Endothelial cell of umbilical vein (primary cell): Measurements from ENCODE around the gene OR2F1. TPM values are rescaled to one million over a fixed set of nuclear protein-coding genes. Genes with fewer than 3 reads are reported as not detected.

ENCODE experiments used
- BruUV-seq: library from RNA; stranded (reverse); fragments of 400-500 nt; replicated peaks from 2 replicates; lab custom pipeline; 2021; lab: Mats Ljungman, UMichigan
- CTCF ChIA-PET: fragments of 300-600, 350-600 bp; sonication (Branson Sonifier 250); formaldehyde crosslinking; loops from one replicate; lab custom pipeline; 2021; ENCODE audit warnings: antibody characterized with exemption, inconsistent platforms; lab: Charles Lee
- POLR2A ChIA-PET: fragments of 300-600, 350-600 bp; sonication (Branson Sonifier 250); formaldehyde crosslinking; loops from one replicate; lab custom pipeline; 2021; ENCODE audit warnings: antibody characterized with exemption, inconsistent platforms; lab: Charles Lee
- DNase-seq: peaks from one replicate; pipeline ENCODE4 v3.0.0-alpha.2; 2011; ENCODE audit warnings: low read depth, low spot score
- FAIRE-seq: peaks from 2 replicates; lab custom pipeline; 2011; peaks lifted over from hg19 to GRCh38; lab: Jason Lieb, UNC
- H2AFZ ChIP-seq: 2 replicates; pipeline ENCODE4 v1.6.0; 2012; ENCODE audit warnings: low read depth, low read length, control low read depth, inconsistent platforms
- H3K27ac ChIP-seq: 2 replicates; pipeline ENCODE4 v1.5.1; 2011; ENCODE audit warnings: low read depth, mild to moderate bottlenecking, control low read depth, low read length, moderate library complexity; ENCODE audit not compliant: insufficient read depth
- H3K27me3 ChIP-seq, 2 experiments: 2 replicates each; pipeline versions ENCODE4 v1.6.0 to v1.6.1; 2011; ENCODE audit warnings: low read length in 2 of 2, mixed read lengths in 1 of 2; ENCODE audit not compliant: control insufficient read depth in 2 of 2, insufficient read depth in 2 of 2
- H3K36me3 ChIP-seq, 2 experiments: 2 replicates in 1 of 2; 3 replicates in 1 of 2; pipeline ENCODE4 v1.5.1; 2011; ENCODE audit warnings: low read length in 2 of 2, mild to moderate bottlenecking in 1 of 2, moderate library complexity in 1 of 2; ENCODE audit not compliant: control insufficient read depth in 2 of 2, insufficient read depth in 2 of 2; ENCODE audit errors: extremely low read depth in 1 of 2
- H3K4me1 ChIP-seq: 3 replicates; pipeline ENCODE4 v1.5.1; 2011; ENCODE audit warnings: mild to moderate bottlenecking, low read length; ENCODE audit not compliant: control insufficient read depth, insufficient read depth; ENCODE audit errors: extremely low read depth
- H3K4me2 ChIP-seq: 2 replicates; pipeline ENCODE4 v1.6.1; 2011; ENCODE audit warnings: low read length, control low read depth, mixed read lengths; ENCODE audit not compliant: insufficient read depth
- H3K4me3 ChIP-seq, 3 experiments: fragments of 200-600 bp in 1 of 3; sonication (generic), shearing (Covaris generic) in 1 of 3; replicated peaks in 1 of 3; 2 replicates each; pipeline ENCODE4 v1.5.1; 2011 to 2016; ENCODE audit warnings: control low read depth in 3 of 3, low read length in 3 of 3, mild to moderate bottlenecking in 2 of 3, inconsistent platforms in 1 of 3, low read depth in 1 of 3, moderate library complexity in 1 of 3; ENCODE audit not compliant: insufficient read depth in 1 of 3
- H3K79me2 ChIP-seq: 2 replicates; pipeline ENCODE4 v1.6.0; 2012; ENCODE audit warnings: low read length, inconsistent platforms; ENCODE audit not compliant: control insufficient read depth, insufficient read depth
- H3K9ac ChIP-seq: replicated peaks from 2 replicates; pipeline ENCODE3; 2011; ENCODE audit warnings: low read length, control low read depth; ENCODE audit not compliant: insufficient read depth; ENCODE audit errors: extremely low read depth
- H3K9me1 ChIP-seq: replicated peaks from 3 replicates; pipeline ENCODE4 v1.6.0; 2011; ENCODE audit warnings: mild to moderate bottlenecking, low read length; ENCODE audit not compliant: control insufficient read depth, insufficient read depth; ENCODE audit errors: extremely low read depth
- H3K9me3 ChIP-seq: replicated peaks from 2 replicates; pipeline ENCODE4 v1.5.1; 2012; ENCODE audit warnings: low read length, inconsistent platforms; ENCODE audit not compliant: control insufficient read depth, insufficient read depth
- H4K20me1 ChIP-seq: replicated peaks from 2 replicates; pipeline ENCODE3; 2011; ENCODE audit warnings: mild to moderate bottlenecking, low read length; ENCODE audit not compliant: control insufficient read depth, insufficient read depth; ENCODE audit errors: extremely low read depth
- EZH2 ChIP-seq: IDR thresholded peaks from 2 replicates; pipeline ENCODE4 v1.6.1; 2012; ENCODE audit warnings: borderline replicate concordance, low read depth, mild to moderate bottlenecking, moderate library complexity, low read length, inconsistent platforms; ENCODE audit not compliant: severe bottlenecking
- FOS ChIP-seq: IDR thresholded peaks from 2 replicates; pipeline ENCODE4 v1.6.1; 2011; ENCODE audit warnings: mild to moderate bottlenecking, low read length, moderate library complexity, borderline replicate concordance; ENCODE audit not compliant: insufficient read depth
- GATA2 ChIP-seq: IDR thresholded peaks from 2 replicates; pipeline ENCODE4 v1.7.0; 2011; ENCODE audit warnings: low read depth, mild to moderate bottlenecking, moderate library complexity, mixed read lengths, low read length; ENCODE audit not compliant: insufficient read length, insufficient read depth
- JUN ChIP-seq: IDR thresholded peaks from 2 replicates; pipeline ENCODE4 v1.6.1; 2011; ENCODE audit warnings: borderline replicate concordance, low read depth; ENCODE audit not compliant: insufficient read length, insufficient read depth
- MYC ChIP-seq: IDR thresholded peaks from one replicate; pipeline ENCODE4 v1.6.1; 2011; ENCODE audit warnings: mild to moderate bottlenecking, low read depth, low read length
- POLR2A ChIP-seq: IDR thresholded peaks from 2 replicates; pipeline ENCODE4 v1.6.1; 2012; ENCODE audit warnings: low read depth, mild to moderate bottlenecking, control low read depth, low read length
- POLR2AphosphoS5 ChIP-seq: IDR thresholded peaks from 2 replicates; pipeline ENCODE4 v1.6.1; 2012; ENCODE audit warnings: low read depth, mild to moderate bottlenecking, control low read depth, low read length, moderate library complexity; ENCODE audit not compliant: insufficient read depth
- dilution Hi-C: fragments of 300-500 bp; cut with MboI; formaldehyde crosslinking; loops from one replicate; pipeline ENCODE4 v1.15.0; 2019; ENCODE audit warnings: low sequenced_read_pairs; ENCODE audit not compliant: extremely low pct_ligation_motif_present
- intact Hi-C: fragments of 100-400 bp; cut with micrococcal nuclease; formaldehyde crosslinking; loops from one replicate; pipeline ENCODE4 v1.10.0; 2022
- polyA plus RNA-seq, 4 experiments: library from polyadenylated mRNA; depleted of rRNA in 3 of 4; stranded (reverse) in 3 of 4; unstranded in 1 of 4; fragments of >200 nt; gene quantifications; 2 replicates each; pipeline versions ENCODE4 v1.2.1 to v1.2.3, GENCODE V29; 2011 to 2012; ENCODE audit warnings: missing spikeins in 1 of 4
- total RNA-seq: library from RNA; stranded (reverse); gene quantifications from 2 replicates; pipeline ENCODE4 v1.2.3, GENCODE V29; 2021
- TF ChIP-seq, protein P1 (sequence below), 2 donors: IDR thresholded peaks; 1 replicate in 1 of 2; 2 replicates in 1 of 2; pipeline ENCODE4 v1.5.1; 2011; ENCODE audit warnings: low read length in 2 of 2, mild to moderate bottlenecking in 2 of 2, moderate library complexity in 2 of 2, control low read depth in 1 of 2, inconsistent platforms in 1 of 2, low read depth in 1 of 2; ENCODE audit not compliant: insufficient read depth in 1 of 2; ENCODE audit errors: extremely low read depth in 1 of 2
- TF ChIP-seq, protein P2 (sequence below): IDR thresholded peaks from 2 replicates; pipeline ENCODE4 v1.6.1; 2011; ENCODE audit not compliant: insufficient read depth, insufficient read length

OR2F1 gene
- total and polyA plus RNA-seq, 2 donors (not counting 3 experiments of a cell fraction or from before 2014, with no cell fraction given) = not detected

DNA sequence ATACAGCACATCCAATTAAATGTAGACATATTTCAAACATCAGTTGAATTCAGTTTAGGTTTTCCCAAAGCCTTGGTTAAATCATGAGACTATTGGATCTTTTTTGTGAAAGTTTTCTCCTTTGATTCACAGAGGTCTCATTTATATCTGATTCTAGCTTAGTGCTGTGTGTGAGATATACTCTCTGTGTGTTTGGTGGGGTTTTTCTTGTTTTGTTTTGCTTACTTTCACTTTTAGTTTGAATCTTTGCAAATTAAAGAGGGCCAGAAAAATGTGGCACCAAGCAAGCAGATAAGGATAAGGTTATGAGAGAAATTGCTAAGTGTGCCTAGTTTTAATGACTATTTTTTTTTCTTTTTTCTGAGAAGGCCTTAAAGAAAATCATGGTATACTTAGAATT is 32.9 kb downstream of the OR2F1 start:
- FAIRE-seq (no peak), DNase-seq (no peak)
- POLR2A ChIA-PET = no interaction called here
- H3K4me3 ChIP-seq = no peak overlapping the region
- H3K9me1 ChIP-seq = peaks cover 2% of the 10 kb centered on the region
- H2AFZ ChIP-seq = no peak overlapping the region
- no peaks in the 10 kb centered on the region for H3K4me1 ChIP-seq
- H3K27ac ChIP-seq = no peak overlapping the region
- no peak overlapping the region for H3K9ac ChIP-seq
- CTCF ChIA-PET = interaction anchor here (1.2 kb wide), 1 partner anchor 140 kb away, joined by 5 read pairs; no protein-coding TSS in a partner anchor
- TF ChIP-seq MYC = no peak
- TF ChIP-seq, protein P1, sequence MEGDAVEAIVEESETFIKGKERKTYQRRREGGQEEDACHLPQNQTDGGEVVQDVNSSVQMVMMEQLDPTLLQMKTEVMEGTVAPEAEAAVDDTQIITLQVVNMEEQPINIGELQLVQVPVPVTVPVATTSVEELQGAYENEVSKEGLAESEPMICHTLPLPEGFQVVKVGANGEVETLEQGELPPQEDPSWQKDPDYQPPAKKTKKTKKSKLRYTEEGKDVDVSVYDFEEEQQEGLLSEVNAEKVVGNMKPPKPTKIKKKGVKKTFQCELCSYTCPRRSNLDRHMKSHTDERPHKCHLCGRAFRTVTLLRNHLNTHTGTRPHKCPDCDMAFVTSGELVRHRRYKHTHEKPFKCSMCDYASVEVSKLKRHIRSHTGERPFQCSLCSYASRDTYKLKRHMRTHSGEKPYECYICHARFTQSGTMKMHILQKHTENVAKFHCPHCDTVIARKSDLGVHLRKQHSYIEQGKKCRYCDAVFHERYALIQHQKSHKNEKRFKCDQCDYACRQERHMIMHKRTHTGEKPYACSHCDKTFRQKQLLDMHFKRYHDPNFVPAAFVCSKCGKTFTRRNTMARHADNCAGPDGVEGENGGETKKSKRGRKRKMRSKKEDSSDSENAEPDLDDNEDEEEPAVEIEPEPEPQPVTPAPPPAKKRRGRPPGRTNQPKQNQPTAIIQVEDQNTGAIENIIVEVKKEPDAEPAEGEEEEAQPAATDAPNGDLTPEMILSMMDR (IDR thresholded peaks at IDR 0.05; ENCODE audit: extremely low read depth in 1 of 2, insufficient read depth in 1 of 2, low read depth in 1 of 2, low read length in 2 of 2) = no peak
- TF ChIP-seq GATA2 = no peak
- TF ChIP-seq FOS = no peak
- TF ChIP-seq, protein P2, sequence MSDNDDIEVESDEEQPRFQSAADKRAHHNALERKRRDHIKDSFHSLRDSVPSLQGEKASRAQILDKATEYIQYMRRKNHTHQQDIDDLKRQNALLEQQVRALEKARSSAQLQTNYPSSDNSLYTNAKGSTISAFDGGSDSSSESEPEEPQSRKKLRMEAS = no peak
- TF ChIP-seq EZH2 = no peak
- no peak for TF ChIP-seq POLR2A
- no peak for TF ChIP-seq POLR2AphosphoS5
- TF ChIP-seq JUN = no peak
- H3K36me3 ChIP-seq = no peaks in the 10 kb centered on the region
- H3K4me2 ChIP-seq = no peak overlapping the region
- no peaks in the 10 kb centered on the region for H4K20me1 ChIP-seq
- dilution Hi-C loops (no loop called here), intact Hi-C loops (no loop called here)
- no TSS peak for BruUV-seq
- H3K79me2 ChIP-seq = no peaks in the 10 kb centered on the region
- H3K27me3 ChIP-seq = peaks cover 0 to 5% of the 10 kb centered on the region in 2 experiments
- H3K9me3 ChIP-seq = no peaks in the 10 kb centered on the region
